ENCODE measurements around the gene CUL9.

Gene CUL9

DNA sequence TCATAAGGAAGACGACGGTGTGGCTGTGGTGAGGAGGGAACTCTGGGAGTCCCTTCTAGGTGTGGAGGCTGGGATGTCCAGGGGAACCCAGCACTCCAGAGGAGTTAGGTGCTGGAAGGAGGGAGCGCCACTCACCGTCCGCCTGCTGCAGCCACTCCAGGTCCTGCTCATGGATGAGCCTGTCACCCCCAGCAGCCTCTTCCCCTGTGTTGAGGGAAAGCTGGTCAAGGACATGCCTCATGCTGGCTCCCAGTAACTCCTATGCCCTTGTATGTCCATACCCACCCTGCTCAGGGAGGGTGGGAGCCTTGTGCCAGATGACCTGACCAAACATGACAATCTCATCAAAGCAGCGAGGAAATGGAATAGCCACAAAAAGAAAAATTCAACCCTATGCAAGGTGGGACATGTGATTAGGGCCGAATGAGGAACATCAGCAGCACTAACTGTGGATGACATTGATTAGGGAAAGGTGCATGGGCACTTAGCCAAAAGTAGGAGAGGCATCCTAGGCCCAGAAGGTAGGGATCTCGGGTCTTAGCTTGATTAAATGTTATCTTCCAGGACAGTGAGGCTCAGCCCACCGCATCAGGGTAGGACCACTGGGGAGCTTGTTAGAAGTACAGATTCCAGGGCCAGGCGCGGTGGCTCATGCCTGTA is 44.3 kb downstream of the CUL9 start:
- DNase-seq (ENCODE audit: low read depth in 2 of 2) = no peak

DNA sequence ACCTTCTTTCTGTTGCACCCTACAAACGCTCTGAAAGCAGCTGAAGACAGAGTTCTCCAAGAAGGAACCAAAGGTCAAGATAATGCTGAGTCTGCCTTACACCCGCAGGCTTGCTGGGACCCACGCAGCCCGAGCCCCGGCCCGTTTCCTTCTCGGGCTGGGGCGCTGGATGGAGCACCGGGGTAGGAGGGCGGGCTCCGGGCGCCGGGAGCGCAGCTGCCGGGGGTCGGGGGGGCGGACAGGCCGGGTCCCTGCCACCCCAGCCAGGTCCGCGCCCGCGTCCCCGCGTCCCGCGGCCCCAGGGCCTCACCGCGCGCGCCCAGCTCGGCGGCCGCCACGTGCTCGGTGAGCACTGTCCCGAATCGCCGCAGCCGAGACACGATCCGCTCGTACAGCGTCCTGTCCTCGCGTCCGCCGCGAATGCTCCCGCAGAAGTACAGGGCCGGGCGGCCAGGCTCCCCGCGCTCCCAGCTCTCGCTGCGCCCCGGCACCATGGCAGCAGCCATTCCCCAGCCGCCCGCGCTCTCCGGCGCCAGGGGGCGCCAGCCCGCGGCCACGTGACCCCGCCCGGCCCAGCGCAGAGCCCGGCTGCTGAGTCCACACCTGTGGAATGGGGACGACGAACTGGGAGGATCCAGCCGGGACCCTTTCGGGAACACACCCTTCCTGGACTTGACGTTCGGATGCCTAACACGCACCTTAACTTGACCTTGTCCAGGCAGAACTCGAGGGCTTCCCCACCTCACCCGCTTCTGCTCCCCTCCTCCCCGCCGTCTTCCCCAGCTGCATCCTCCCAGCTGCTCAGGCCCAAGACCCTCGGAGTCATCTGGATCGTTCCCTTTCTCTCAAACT is 47.2 kb downstream of the CUL9 start, which contains the start of gene DNPH1:
TSS of gene DNPH1 (minus strand) at position 531 of the 852 bp plus-strand sequence. CDS start at position 506, 25 bp downstream.
- DNase-seq (ENCODE audit: low read depth in 2 of 2) = peak; percentile 27 to 72

DNA sequence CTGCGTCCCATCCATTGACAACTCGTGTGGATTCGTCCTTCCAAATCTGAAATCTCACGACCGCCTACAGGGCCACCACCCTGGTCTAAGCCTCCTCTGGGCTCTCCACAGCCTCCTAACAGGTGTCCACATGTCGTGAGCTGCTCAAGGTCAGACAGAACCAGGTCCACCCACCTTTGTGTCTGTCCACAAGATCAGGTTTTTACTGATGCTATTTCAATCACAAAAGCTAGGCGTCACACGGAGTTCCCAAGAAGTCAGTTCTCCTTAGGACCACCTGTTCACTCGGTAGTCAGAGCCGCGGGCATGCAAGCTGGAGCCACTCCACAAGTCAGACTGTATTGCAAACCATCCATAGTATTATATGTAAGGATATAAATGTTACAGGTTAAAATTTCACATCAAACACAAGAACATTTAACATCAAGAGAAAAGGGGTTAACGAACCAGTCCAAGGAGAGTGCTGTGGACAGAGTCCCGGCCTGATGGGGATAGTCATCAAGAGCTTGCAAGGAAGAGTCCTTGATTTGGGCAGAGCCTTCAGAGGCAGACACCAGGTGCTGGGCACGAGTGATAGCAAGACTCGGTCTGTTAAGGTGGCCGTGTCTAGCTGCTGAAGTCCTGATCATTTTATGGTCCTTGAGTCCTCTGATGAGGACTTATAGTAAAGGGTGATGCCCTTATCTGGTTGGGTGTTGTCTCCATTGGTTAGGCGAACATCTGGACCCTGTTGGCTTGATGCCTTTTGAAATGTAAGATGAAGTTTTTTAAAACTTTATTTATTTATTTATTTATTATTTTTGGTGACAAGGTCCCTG is 48.0 kb downstream of the CUL9 start:
- no peak for DNase-seq (ENCODE audit: low read depth in 2 of 2)

DNA sequence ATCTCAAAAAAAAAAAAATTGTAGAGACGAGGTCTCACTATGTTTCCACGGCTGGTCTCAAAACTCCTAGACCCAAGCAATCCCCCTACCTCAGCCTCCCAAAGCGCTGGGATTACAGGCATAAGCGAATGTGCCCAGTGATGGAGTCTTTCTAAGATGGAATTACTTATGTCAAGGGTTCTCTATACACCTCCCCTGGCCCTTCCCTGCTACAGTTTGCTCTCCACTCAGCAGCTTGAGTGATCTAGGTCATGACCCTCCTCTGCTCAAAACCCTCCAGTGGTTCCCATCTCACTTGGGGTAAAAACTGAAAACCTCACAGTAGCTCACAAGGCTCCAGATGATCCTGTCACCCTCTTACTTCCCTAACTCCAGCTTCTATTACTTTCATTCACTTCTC is 49.1 kb downstream of the CUL9 start:
- no peak for DNase-seq (ENCODE audit: low read depth in 2 of 2)

DNA sequence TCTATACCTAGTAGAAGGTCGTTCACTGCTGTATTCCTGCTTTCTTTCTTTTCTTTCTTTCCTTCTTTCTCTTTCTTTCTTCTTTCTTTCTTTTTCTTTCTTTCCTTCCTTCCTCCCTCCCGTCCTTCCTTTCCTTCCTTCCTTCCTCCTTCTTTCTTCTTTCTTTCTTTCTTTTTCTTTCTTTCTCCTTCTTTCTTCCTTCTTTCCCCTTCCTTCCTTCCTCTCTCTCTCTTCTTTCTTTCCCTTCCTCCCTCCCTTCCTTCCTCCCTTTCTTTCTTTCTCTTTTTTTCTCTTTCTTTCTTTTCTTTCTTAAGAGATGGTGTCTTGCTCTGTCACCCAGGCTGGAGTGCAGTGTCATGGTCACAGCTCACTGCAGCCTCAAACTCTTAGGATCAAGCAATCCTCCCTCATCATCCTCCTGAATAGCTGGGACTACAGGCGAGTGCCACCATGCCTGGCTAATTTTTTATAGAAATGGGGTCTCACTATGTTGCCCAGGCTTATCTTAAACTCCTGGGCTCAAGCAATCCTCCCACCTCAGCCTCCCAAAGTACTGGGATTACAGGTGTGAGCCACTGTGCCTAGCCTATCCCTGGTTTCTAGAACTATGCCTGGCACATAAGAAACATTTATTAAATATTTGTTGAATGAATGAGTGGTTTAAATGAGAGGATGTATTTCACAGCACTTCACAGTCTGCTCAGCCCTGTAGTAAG is 49.9 kb downstream of the CUL9 start:
- no peak for DNase-seq (ENCODE audit: low read depth in 2 of 2)

DNA sequence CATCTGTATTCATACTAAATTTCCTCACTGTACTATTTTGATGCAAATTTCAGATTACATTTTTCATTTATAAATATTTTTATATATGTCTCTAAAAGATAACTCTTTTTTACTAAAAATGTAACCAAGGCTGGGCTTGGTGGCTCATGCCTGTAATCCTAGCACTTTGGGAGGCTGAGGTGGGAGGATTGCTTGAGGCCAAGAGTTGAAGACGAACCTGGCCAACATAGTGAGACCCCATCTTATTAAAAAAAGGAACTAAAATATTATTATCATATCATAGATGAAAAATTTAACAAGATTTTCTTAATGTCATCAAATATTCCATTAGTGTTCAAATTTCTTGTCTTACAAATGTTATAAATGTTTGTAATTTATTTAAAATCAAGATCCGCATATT is 53.8 kb downstream of the CUL9 start:
- no peak for DNase-seq (ENCODE audit: low read depth in 2 of 2)

DNA sequence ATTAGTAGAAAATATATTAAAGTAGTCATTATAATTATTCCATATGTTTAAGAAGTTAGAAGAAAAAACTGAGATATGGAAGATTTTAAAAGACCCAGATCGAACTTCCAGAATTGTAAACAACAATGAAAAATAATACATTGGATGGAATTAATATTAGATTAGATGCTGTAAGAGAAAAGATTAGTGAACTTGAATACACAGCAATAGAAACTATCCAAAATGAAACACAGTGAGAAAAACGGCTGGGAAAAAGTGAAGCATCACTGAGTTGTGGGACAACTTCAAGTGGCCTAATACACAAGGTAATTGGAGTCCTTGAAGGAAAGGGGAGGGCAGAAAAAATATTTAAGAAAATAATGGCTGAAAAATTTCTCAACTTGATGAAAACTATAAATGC is 57.1 kb downstream of the CUL9 start:
- no peak for DNase-seq (ENCODE audit: low read depth in 2 of 2)

DNA sequence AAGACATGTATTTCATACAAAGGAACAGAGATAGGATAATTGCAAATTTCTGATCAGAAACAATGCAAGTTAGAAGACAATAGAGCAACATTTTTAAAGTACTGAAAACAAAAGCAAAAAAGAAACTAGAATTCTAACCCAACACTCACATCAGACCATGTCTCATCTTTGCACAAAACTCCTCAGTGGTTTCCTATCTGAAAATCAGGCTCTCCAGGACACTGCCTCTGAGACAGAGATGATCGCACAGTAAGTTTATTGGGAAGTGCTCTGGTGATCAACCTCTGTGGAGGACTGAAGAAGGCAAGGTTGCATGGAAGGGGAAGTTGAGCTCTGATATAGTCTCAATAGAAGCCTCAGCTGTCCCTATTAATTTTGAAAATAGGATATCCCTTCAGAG is 59.0 kb downstream of the CUL9 start:
- DNase-seq (ENCODE audit: low read depth in 2 of 2) = no peak

DNA sequence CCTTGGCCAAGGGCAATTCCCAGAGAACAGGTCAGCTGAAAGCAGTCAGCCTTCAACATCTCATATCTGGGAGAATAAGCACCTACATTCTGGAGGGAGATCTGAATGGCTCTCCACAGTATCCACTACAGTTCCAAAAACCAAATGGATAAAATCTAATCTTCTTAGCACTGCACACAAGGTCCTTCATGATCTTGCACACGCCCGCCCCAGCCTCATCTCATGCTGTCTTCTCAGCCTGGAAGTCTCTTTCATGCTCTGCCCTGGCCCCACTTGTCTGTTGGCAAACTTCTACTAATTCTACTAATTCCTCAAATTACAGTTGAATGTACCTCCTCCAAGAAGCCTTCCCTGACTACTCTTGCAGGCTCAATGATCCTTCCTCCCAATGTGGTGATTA is 59.5 kb downstream of the CUL9 start:
- no peak for DNase-seq (ENCODE audit: low read depth in 2 of 2)

DNA sequence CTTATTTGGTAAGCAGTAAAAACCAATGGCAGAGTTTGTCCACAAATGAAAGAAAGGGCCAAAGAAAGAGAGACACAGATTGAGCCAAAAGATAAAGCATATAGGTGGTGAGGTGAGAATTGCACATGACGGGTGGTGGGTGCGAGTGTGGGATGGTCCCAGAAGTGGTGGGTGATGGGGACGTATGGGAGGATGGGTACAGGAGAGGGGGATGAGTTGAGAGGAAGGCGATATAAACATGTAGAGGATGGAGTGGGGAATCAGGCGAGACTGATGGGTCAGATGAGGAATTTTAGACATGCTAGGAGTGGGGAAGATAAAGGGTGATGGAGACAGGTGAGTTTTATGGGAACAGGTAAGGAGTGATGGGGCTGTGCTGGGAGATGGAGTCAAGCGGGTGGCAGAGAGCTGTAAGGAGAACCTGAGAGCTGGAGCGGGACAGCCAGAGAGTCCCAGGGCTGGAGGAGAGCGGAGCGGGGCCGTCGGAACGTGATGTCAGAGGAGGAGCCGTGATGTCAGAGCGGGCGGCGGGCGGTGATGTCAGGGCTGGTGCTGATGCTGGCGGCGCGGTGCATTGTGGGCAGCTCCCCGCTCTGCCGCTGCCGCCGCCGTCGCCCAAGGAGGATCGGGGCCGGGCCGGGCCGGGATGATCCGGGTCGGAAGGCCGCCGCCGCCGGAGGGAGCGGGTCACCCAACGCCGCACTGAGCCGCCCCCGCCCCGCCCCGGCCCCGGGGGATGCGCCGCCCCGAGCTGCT is 61.1 kb downstream of the CUL9 start, which contains the start of gene TTBK1:
TSS of gene TTBK1 (plus strand) at position 574 of the 756 bp plus-strand sequence. CDS start 3,180 bp downstream, outside the sequence.
- no peak for DNase-seq (ENCODE audit: low read depth in 2 of 2)

DNA sequence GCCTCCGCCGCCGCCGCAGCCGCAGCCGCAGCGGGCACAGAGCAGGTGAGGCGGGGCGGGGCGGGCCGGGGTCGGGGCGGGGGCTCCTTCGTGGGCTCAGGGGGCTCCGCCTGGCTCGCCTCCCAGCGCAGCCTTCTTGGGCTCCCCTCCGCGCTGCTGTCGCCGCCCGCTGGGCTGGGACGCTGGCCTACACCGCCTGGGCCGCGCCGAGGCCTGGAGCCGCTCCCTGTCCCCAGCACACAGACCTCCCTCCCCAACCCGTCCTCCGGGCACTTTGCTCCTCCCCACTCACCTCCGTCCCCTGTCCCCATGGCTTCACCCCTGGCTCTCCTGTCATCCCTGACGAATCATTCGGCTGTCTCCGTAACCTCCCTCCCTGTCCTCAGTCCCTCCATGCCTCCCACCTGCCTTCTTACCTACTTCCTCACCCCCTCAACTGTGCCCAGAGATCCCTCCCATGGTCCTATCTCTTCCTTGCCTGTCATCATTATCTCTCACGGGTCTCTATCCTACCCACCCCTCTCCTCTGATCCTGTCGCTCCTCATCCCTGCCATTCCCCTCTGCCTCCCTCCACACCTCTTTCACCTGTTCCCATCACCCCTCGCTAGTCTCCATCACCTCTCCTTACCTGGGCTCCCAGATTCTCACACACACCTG is 61.8 kb downstream of the CUL9 start:
- DNase-seq (ENCODE audit: low read depth in 2 of 2) = no peak

DNA sequence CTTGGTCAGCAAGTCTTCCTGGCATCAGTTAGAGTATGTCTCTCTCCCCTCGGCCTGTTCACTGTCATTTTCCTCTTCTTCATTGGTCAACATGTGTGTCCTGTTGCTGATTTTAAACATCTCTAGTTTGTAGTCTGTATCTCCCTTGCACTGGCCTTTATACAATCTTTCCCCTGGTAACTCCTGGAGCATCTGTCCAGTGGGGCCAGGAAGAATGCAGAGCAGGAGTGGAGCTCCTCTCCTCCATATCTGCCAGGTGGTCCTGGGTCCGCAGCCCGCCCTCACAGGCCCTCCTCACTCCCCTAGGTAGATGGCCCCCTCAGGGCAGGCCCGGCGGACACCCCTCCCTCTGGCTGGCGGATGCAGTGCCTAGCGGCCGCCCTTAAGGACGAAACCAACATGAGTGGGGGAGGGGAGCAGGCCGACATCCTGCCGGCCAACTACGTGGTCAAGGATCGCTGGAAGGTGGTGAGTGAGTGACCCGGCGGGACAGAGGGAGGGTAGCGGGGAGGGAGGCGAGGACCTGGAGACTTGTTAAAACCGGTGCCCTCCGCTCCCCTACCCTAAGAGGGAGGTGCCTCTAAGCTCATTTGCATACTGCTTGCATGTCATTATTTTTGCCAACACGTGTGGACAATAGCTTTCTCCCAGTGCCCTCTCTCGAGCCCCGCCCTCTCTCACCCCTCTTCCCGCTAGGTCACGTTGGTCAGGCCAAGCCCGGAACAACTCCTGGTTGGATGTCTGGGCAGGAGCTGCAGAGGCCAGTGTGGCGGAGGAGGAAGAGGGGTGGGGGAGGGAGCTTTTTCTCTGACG is 64.5 kb downstream of the CUL9 start:
- DNase-seq (ENCODE audit: low read depth in 2 of 2) = no peak

DNA sequence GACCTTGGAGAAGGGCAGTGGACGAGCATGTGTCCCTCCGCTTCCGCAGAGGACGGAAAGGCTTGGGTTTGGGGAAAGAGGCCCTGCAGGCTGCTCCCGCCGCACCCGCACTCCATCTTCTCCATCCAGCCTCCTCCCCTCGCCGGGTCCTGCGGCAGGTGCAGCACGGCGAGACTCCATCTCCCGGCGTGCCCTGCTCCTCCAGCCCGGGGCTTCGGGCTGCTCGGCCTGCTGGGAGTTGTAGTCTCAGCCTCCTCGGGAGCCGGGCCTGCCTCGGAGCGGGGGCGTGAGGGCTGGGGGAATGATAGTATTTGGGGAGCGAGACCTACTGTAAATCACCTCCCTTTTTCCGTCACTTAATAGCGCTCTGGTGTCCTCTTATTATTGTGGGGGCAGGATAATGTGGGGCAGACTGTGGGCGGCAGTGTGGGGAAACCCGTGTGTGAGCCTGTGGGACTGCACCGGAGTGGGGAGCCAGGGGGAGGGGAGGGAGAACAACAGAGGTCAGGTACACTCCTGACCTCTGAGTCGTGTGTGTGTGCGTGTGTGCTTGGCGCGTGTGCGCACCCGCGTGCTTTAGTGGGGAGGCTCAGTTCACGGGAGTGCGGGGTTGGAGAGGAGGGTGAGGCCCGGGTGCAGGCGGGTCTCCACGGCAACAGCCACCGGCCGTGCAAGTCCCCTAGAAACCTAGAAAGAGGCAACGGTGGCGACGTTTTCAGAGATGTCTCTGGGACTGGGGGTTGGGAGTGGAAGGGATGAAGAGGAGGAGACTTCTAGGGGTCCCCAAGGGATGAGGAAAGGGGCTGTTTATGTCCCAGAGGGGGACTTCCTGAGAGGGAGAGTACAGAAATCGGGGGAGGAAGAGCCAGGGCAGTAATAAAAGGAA is 65.4 kb downstream of the CUL9 start:
- DNase-seq (ENCODE audit: low read depth in 2 of 2) = peak; percentile 64 to 75

DNA sequence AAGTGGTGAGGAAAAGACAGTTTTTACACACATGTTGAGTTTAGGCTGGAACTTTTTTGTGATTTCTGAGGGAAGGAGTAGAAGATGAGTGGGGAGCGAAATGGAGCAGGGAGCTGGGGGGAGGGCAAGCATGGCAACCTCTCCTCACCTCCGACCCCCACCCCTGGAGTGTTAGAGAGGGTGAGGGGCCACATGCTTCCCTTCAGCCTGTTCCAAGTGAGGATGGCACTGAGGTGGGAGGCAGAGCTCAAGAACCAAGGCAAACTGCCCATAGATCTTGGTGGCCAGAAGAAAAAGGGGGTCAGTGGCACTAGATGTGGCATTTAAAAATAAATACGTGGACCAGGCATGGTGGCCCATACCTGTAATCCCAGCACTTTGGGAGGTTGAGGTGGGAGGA is 66.1 kb downstream of the CUL9 start:
- DNase-seq (ENCODE audit: low read depth in 2 of 2) = no peak

DNA sequence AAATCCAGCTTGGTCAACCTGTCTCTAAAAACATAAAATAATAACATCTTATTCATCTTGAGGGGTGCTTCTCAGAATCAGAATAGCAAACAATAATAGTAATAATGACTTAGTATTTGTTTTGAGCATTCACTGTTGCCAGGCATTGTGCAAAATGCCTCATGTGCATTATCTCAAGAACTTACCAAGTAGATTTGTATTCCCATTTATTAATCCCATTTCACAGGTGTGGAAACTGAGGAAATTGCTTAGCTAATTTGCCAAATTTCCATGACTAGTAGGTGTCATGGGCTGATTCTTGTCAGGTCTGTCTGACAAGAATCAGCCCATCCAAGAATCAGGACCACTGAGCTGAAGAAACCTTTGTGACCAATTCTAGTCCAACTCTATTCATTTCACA is 66.8 kb downstream of the CUL9 start:
- DNase-seq (ENCODE audit: low read depth in 2 of 2) = no peak

DNA sequence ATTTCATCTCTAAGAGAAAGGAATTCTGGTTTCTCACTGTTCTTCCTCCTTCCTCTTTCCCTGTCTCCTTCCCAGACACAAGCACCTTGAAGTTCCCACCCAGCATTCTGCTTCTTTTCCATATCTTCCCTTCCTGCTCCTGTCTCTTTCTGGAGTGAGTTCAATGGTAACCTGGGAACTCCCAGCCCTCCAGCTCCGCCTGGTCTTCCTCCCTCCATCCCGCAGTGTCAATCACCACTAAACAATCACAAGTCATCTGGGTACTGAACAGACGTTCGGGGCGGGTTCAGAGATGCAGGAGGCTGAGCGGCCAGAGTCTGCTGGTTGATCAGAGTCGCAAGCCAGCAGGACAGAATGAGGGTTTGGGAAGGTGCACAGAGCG is 69.0 kb downstream of the CUL9 start:
- DNase-seq (ENCODE audit: low read depth in 2 of 2) = no peak

DNA sequence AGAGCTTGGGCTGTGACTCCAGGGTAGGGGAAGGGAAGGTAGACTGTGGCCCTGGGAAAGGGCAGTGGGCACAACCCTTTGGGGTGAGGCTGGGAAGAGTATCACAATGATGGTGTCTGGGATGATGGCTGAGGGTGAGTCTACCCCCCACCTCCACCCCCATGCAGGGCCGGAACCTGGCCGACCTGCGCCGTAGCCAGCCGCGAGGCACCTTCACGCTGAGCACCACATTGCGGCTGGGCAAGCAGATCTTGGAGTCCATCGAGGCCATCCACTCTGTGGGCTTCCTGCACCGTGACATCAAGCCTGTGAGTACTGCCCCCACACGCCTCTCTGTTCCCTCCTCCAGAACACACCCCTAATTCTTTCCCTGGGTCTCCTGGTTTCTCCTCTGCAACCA is 71.4 kb downstream of the CUL9 start:
- no peak for DNase-seq (ENCODE audit: low read depth in 2 of 2)

DNA sequence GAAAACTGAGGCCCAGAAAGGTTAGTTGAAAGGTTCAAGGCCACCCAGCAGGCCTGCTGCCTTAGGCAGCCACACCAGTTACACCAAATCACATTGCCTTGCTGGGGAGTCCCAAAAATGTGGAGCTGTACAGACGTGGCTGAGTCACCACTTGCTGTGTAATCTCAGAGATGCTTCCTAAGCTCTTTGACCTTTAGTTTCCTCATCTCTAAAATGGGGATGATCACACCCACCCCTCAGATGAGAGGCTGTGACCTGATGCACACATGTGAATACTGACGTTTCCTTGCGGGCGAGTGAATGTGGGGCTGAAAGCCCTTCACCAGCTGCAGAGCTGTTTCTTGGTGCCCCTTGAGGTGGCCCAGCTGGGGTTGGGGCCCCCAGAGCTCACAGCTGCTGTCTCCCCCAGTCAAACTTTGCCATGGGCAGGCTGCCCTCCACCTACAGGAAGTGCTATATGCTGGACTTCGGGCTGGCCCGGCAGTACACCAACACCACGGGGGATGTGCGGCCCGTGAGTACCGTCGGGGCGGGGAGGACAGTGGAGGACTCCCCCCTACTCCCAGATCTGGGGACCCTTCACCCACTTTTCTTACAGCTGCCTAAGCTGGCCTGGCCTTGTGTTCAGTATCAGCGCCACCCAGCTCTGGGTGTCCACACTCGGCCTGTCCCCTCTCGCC is 72.3 kb downstream of the CUL9 start:
- no peak for DNase-seq (ENCODE audit: low read depth in 2 of 2)

Measured in stimulated activated CD8-positive, alpha-beta memory T cell treated with anti-CD3 and anti-CD28 coated beads, Interleukin-7, amount 100 ng/mL, for 4 hours (primary cell).